ENCODE results near the gene SNRNP70.
A peak's percentile ranks its signal among the peaks of the same experiment; 100 is the strongest.

Gene SNRNP70

GRCh38 chr19:49102303-49102702, 17.1 kb downstream of the SNRNP70 start:
- DNase-seq: no peak

- no peak for DNase-seq
Measured at GRCh38 chr19:49103331-49104085, 18.3 kb downstream of the SNRNP70 start.

- no peak for DNase-seq
Measured at GRCh38 chr19:49104229-49104864, 19.1 kb downstream of the SNRNP70 start.

GRCh38 chr19:49106648-49107135, 21.4 kb downstream of the SNRNP70 start:
- DNase-seq: peak in 3 of 5 donors; percentile 50 to 57 (median 51)

DNA sequence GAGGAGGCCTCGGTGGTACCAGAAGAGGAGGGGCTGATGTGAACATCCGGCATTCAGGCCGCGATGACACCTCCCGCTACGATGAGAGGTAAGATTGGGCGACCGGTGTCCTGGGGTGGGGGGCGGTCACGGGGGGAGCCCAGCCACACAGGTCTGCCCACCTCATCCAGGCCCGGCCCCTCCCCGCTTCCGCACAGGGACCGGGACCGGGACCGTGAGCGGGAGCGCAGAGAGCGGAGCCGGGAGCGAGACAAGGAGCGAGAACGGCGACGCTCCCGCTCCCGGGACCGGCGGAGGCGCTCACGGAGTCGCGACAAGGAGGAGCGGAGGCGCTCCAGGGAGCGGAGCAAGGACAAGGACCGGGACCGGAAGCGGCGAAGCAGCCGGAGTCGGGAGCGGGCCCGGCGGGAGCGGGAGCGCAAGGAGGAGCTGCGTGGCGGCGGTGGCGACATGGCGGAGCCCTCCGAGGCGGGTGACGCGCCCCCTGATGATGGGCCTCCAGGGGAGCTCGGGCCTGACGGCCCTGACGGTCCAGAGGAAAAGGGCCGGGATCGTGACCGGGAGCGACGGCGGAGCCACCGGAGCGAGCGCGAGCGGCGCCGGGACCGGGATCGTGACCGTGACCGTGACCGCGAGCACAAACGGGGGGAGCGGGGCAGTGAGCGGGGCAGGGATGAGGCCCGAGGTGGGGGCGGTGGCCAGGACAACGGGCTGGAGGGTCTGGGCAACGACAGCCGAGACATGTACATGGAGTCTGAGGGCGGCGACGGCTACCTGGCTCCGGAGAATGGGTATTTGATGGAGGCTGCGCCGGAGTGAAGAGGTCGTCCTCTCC, 22.6 kb downstream of the SNRNP70 start:
- no peak for DNase-seq

DNA sequence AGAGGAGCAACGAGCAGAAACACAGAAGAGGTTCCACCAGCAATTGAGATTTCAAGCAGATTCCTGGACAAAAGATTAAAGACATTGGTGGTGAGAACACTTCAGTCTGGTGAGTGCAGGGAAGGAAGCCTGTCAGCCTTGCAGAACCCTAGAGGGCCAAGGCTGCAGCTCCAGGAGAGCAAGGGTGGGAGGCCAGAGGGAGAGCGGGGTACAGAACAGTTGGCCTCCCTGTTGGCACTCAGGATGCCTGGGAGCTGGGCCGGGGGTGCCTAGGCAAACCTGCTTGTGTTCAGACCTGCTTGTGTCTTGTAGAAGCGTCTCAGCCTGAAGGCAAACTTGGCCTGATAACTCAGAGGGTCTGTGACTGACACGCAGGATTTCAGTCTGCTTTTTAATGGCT, 23.8 kb downstream of the SNRNP70 start:
- no peak for DNase-seq

DNA sequence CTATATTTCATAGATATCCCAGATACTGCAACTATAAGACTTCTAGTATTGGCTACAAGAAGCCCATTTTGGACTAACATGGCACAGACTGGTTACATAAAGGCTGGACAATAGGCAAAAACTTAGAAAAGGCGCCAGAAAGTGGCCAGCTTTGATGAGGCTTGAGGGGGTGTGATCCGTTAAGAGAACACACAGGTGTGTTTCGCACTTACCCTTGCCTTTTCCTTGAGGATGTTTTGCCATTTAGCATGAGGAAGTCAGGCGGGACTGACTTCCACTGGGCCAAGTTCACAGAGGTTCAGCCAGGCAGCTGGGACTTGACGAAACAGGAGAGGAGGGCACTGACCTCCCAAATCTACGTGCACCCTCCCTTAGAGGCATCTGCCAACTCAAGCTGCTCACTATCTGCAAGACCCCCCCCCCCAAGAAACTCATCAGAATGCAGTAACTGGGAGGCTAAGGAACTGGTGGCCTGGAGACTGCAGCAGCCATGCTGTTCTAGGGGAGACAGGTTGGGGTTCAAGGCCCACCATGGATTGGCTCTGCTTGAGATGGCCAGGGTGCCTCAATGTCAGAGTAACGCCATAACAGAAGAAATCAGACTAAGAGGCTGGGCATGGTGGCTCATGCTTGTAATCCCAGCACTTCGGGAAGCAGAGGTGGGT, 24.4 kb downstream of the SNRNP70 start:
- no peak for DNase-seq

DNA sequence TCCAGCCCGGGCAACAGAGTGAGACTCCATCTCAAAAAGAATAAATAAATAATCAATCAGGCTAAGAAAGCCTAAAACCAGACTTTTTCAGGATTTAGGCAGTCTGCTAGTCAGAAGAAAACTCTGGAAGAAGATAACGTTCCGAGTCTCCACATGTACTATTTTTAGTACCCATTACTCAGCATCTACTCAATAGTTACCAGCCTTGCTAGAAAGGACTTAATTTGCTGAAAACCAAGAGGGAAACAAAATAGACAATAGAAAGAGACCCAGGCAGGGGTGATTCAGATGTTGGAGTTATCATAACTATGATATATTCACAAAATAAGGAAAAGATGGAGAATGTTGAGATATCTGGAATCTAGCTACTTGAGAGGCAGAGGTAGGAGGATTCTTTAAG, 25.3 kb downstream of the SNRNP70 start:
- no peak for DNase-seq

GRCh38 chr19:49111218-49111998, 26.2 kb downstream of the SNRNP70 start:
- no peak for DNase-seq

DNA sequence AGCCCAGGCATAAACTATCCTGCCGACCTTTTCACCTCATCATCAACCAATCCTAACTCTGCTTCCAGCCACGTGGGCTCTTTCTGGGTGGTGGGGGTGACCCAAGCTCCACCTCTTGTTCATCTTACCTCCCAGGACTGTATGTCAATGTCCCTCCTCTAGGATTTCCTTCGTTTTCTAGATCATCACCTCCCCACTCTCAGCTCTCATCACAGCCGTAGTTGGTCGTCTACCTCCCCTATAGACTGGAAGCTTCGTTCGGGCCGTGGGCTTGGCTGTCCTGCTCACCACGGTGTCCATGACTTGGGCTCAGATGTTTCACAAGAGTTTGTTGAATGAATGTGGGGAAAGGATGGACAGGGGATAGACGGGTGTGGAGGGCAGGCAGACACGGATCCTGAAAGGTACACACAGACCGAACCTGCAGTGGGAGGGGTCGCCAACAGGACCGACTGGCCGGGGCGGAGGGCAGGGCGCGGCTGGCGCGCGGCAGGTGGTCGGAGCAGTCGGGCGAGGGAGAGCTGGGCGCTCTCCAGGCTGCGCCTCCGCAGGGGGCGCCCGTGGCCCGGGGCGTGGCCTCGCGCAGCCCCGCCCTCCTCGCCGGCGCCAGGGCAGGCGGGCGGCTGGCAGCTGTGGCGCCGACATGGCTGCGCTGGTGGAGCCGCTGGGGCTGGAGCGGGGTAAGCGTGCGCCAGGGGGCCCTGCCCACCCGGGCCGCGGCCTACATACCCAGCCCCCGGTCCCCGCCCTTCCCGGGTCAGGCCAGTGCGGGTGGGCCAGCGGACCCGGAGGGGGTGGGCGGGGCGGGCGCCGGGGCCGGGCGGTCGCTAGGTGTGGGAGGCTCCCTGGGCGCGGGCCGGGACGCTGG, 28.7 kb downstream of the SNRNP70 start, which contains the start of gene LIN7B:
LIN7B (plus strand) TSS at position 609 of the 868 bp plus-strand sequence; CDS start at position 644, 35 bp downstream.
- DNase-seq: peak; percentile 60 to 82 (median 68)

DNA sequence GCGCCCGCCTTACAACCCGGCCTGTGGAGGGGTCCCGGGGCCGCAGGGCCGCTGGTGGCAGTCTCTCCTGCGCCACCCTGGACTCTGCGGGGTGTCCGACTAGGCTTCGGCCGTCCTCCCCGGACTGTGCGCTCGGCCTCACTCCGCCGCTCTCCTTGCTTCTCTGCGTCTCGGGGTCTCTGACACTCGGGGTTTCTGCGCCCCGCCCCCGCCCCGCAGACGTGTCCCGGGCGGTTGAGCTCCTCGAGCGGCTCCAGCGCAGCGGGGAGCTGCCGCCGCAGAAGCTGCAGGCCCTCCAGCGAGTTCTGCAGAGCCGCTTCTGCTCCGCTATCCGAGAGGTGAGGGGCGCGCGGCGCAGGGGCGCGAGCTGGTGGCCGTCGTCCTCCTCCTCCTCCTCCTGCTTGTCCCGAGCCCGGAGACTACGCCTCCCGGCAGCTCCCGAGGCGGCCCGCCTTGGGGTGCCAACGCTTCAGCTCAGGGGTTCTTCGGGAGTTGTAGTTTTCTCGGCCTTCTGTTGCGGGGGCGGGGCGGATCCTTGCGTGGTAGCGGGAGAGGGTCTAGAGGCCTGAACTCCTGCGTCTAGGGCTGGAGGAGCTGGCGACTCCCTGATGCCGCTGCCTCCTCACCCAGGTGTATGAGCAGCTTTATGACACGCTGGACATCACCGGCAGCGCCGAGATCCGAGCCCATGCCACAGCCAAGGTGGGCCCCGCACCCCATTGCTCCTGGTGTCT, 29.5 kb downstream of the SNRNP70 start:
- DNase-seq: peak in 2 of 5 donors; percentile 29 to 51

DNA sequence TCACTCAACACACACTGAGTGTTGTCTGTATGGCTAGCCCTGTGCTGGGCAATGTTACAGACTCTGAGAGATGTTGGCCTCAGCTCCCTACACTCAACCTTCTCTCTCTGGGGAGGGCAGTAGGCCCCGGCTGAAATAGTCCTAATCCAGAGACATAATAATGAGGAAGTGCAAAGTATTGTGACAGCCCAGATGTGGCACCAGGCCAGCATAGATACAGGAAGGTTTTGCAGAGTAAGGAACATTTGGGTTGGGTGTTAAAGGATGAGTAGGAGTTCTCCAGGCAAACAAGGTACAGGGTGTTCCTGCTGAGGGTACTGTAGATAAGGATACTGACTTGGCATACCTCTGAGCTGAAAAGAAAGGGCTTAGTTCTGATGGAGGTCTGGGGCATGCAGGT, 31.3 kb downstream of the SNRNP70 start:
- DNase-seq: no peak

- DNase-seq: no peak
Measured at GRCh38 chr19:49117677-49118564, 32.7 kb downstream of the SNRNP70 start.

GRCh38 chr19:49118565-49119410, 33.5 kb downstream of the SNRNP70 start, which contains the start of gene C19orf73:
C19orf73 (minus strand) TSS chr19:49119143; CDS start chr19:49119022, 121 bp downstream.
- DNase-seq: peak; percentile 92 to 96 (median 94)

DNA sequence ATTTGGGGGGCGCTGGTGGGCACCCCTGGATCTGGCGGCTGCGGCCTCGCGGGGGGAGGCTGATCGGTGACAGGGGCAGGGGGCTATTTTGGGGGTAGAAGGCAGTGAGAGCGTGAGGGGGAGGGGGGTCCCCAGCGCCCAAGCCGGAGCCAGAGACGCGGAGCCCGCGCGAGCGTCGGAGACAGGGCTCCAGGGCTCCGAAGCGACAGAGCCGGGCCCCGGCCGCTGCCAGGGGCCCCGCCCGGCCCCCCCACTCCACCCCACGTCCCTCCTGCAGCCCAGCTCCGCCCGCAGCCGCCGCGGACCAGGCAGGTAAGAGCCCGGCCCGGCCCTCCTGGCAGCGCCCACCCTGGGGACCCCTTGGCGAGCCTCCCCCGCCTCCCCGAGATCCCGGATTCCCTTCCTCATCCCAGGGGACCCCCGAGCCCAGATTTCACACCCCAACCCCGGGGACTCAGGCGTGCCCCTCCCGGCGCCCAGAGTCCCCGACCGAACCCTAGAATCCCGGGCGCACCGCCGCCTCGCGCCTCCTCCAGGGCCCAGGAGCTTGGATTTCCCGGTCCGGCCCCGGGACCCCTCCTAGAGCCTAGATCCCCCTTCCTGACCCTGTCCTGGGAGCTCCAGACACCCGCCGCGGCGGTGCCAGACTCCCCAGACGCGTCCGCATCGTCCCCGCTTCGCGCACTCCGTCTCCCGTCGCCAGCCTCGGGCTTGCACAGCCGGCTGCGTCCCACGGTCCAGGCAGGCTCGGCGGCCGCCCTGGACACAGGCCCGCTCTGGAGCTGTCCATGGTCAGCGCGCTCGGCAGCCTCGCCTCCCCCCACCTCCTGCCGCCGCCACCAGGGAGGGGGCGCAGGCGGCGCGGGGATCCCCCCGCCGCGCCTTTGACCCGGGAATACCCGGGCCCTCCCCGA, 34.4 kb downstream of the SNRNP70 start, which contains the start of gene PPFIA3:
PPFIA3 (plus strand) TSS at position 134 of the 914 bp plus-strand sequence. CDS start 8,330 bp downstream, outside the sequence.
- peak in 1 of 5 donors; percentile 19 for DNase-seq

DNA sequence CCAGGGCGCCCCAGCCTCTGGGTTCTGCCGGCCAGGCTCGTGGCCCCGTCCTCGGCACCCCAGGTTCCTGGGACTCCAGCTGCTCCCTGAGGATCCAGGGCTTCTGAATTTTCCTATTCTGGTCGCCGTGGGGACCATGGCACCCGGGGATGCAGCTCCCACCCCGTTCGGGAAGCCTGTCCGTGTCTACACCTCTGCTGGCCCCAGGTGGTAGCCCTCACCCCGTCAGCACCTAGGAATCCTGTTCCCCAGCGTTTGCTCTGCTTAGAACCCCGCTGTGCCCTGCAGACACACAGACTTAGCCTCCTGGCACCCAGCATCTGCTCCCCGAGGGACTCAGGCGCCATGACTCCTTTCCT, 35.1 kb downstream of the SNRNP70 start:
- no peak for DNase-seq

DNA sequence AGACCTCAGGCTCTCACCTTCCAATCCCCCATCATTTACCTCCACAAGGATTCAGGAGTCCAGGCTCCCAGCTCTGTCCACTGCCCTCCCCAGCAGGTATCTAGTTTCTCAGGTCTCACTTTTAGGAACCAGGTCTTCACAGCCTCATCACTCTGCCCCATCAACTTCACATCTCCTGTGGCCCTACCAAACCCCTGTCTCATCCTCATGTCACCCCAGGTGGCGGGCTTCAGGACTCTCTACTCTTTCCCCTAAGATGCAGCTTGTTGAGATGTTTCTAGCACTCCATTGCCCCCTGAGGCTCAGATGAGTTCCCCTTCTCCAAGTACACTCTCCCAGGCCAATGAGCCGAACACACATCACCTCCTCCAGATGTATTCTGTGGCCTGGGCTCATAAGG, 35.6 kb downstream of the SNRNP70 start:
- no peak for DNase-seq
